Mesenchymal stem cell (in vitro differentiated cells and primary cell): ENCODE measurements around the gene PPP1R27.

Experiments used
- DNase-seq: peaks from one replicate; pipeline ENCODE4 v3.0.0-alpha.2; 2013
- H2AFZ ChIP-seq: one replicate; pipeline ENCODE4 v1.6.1; 2013; ENCODE audit warnings: low read depth, mild to moderate bottlenecking, control low read depth, inconsistent platforms, low read length, moderate library complexity
- H2AK5ac ChIP-seq: 2 replicates; pipeline ENCODE4 v1.6.1; 2013; ENCODE audit warnings: low read length, moderate library complexity, mild to moderate bottlenecking, inconsistent platforms; ENCODE audit not compliant: severe bottlenecking
- H2BK120ac ChIP-seq: one replicate; pipeline ENCODE4 v1.6.1; 2013; ENCODE audit warnings: low read depth, mild to moderate bottlenecking, inconsistent platforms, low read length, moderate library complexity
- H2BK12ac ChIP-seq, 2 experiments: one replicate each; pipeline ENCODE4 v1.6.1; 2013; ENCODE audit warnings: inconsistent platforms in 2 of 2, low read length in 2 of 2, mild to moderate bottlenecking in 2 of 2, moderate library complexity in 2 of 2, control low read depth in 1 of 2
- H2BK15ac ChIP-seq: one replicate; pipeline ENCODE4 v1.6.1; 2013; ENCODE audit warnings: mild to moderate bottlenecking, low read depth, inconsistent platforms; ENCODE audit not compliant: poor library complexity, severe bottlenecking
- H2BK5ac ChIP-seq: 2 replicates; pipeline ENCODE4 v1.6.1; 2013; ENCODE audit warnings: low read depth, mild to moderate bottlenecking, low read length, control low read depth, inconsistent platforms; ENCODE audit not compliant: poor library complexity, severe bottlenecking
- H3K14ac ChIP-seq, 2 experiments: one replicate each; pipeline ENCODE4 v1.6.1; 2013; ENCODE audit warnings: inconsistent platforms in 2 of 2, low read length in 2 of 2, control low read depth in 1 of 2, mild to moderate bottlenecking in 1 of 2, moderate library complexity in 1 of 2
- H3K18ac ChIP-seq, 2 experiments: one replicate each; pipeline ENCODE4 v1.6.1; 2013; ENCODE audit warnings: inconsistent platforms in 2 of 2, low read length in 2 of 2, control low read depth in 1 of 2, low read depth in 1 of 2, mild to moderate bottlenecking in 1 of 2
- H3K23ac ChIP-seq, 2 experiments: one replicate each; pipeline ENCODE4 v1.6.1; 2013; ENCODE audit warnings: inconsistent platforms in 2 of 2, low read length in 2 of 2, mild to moderate bottlenecking in 2 of 2, moderate library complexity in 2 of 2, control low read depth in 1 of 2
- H3K27ac ChIP-seq: 2 replicates; pipeline ENCODE4 v1.5.1; 2013; ENCODE audit warnings: mild to moderate bottlenecking, moderate library complexity, low read length, control low read depth, inconsistent platforms; ENCODE audit not compliant: poor library complexity, severe bottlenecking
- H3K27me3 ChIP-seq, 2 experiments: 2 replicates each; pipeline versions ENCODE4 v1.6.1 to v1.7.0; 2013; ENCODE audit warnings: low read length in 2 of 2, mild to moderate bottlenecking in 2 of 2, moderate library complexity in 2 of 2, control low read depth in 1 of 2, inconsistent platforms in 1 of 2; ENCODE audit not compliant: control insufficient read depth in 1 of 2, insufficient read depth in 1 of 2
- H3K36me3 ChIP-seq, 2 experiments: 2 replicates each; pipeline versions ENCODE4 v1.6.1 to v1.7.0; 2013; ENCODE audit warnings: low read length in 2 of 2, control low read depth in 1 of 2, inconsistent platforms in 1 of 2, low read depth in 1 of 2, mild to moderate bottlenecking in 1 of 2; ENCODE audit not compliant: insufficient read depth in 2 of 2, control insufficient read depth in 1 of 2
- H3K4ac ChIP-seq, 2 experiments: one replicate each; pipeline ENCODE4 v1.6.1; 2013; ENCODE audit warnings: inconsistent platforms in 2 of 2, low read length in 2 of 2, mild to moderate bottlenecking in 2 of 2, moderate library complexity in 2 of 2, control low read depth in 1 of 2, low read depth in 1 of 2
- H3K4me1 ChIP-seq: 2 replicates; pipeline ENCODE4 v1.6.1; 2013; ENCODE audit warnings: low read depth, low read length, control low read depth; ENCODE audit not compliant: control insufficient read depth, insufficient read depth
- H3K4me2 ChIP-seq: 2 replicates; pipeline ENCODE4 v1.6.1; 2013; ENCODE audit warnings: low read length, mild to moderate bottlenecking, inconsistent platforms; ENCODE audit not compliant: poor library complexity, severe bottlenecking
- H3K4me3 ChIP-seq, 2 experiments: 2 replicates each; pipeline versions ENCODE4 v1.5.1 to v1.7.0; 2013; ENCODE audit warnings: low read length in 2 of 2, mild to moderate bottlenecking in 2 of 2, control low read depth in 1 of 2, low read depth in 1 of 2; ENCODE audit not compliant: insufficient read depth in 1 of 2
- H3K79me1 ChIP-seq: replicated peaks from 2 replicates; pipeline ENCODE4 v1.6.1; 2013; ENCODE audit warnings: mild to moderate bottlenecking, control low read depth, low read length, inconsistent platforms; ENCODE audit not compliant: poor library complexity, severe bottlenecking
- H3K9ac ChIP-seq: 2 replicates; pipeline ENCODE4 v1.7.0; 2013; ENCODE audit warnings: mild to moderate bottlenecking, low read length, moderate library complexity
- H3K9me3 ChIP-seq: 2 replicates; pipeline ENCODE4 v1.7.0; 2013; ENCODE audit warnings: mild to moderate bottlenecking, low read length; ENCODE audit not compliant: control insufficient read depth
- H4K8ac ChIP-seq: one replicate; pipeline ENCODE4 v1.6.1; 2013; ENCODE audit warnings: inconsistent platforms, mild to moderate bottlenecking, low read length, moderate library complexity
- H4K91ac ChIP-seq: one replicate; pipeline ENCODE4 v1.6.1; 2013; ENCODE audit warnings: mild to moderate bottlenecking, low read length, inconsistent platforms
- WGBS: methylation state at CpG from one replicate; pipeline ENCODE4 v1.1.7; 2013; ENCODE audit warnings: mixed read lengths; 5-methylcytosine and 5-hydroxymethylcytosine counted together

Gene PPP1R27

GRCh38 chr17:81831563-81831956 lies 3.3 kb downstream of the PPP1R27 start:
- Histone ChIP-seq H2BK120ac (no peak overlapping the region), H4K91ac (no peak overlapping the region), H3K4me3 (peak overlapping the region in 1 of 2 experiments; percentile 91), H2BK12ac (peak overlapping the region in 1 of 2 experiments; percentile 15), H3K4me2 (peak overlapping the region; percentile 31), H4K8ac (no peak overlapping the region), H3K23ac (no peak overlapping the region), H3K27me3 (no peaks in the 10 kb centered on the region), H3K27ac (no peak overlapping the region), H3K9ac (peak overlapping the region; percentile 92), H3K4me1 (peaks cover 35% of the 10 kb centered on the region), H3K36me3 (peaks cover 4 to 11% of the 10 kb centered on the region in 2 experiments), H2AFZ (no peak overlapping the region), H3K4ac (no peak overlapping the region), H3K79me1 (peaks cover 24% of the 10 kb centered on the region), H2AK5ac (no peak overlapping the region), H3K9me3 (no peaks in the 10 kb centered on the region), H2BK15ac (no peak overlapping the region), H3K18ac (no peak overlapping the region), H2BK5ac (peak overlapping the region; percentile 11), H3K14ac (no peak overlapping the region)
- WGBS = 93% methylated on average over 7 of the region's 7 CpGs
- DNase-seq = no peak

- H3K79me1 ChIP-seq = peaks cover 38% of the 10 kb centered on the region
- H2BK120ac ChIP-seq = no peak overlapping the region
- no peak overlapping the region for H2BK5ac ChIP-seq
- H3K4me3 ChIP-seq = no peak overlapping the region
- no peak overlapping the region for H2AK5ac ChIP-seq
- peaks cover 35% of the 10 kb centered on the region for H3K4me1 ChIP-seq
- 90% methylated on average over 6 of the region's 6 CpGs for WGBS
- no peak overlapping the region for H4K8ac ChIP-seq
- peaks cover 6 to 26% of the 10 kb centered on the region in 2 experiments for H3K36me3 ChIP-seq
- DNase-seq = no peak
- no peak overlapping the region for H2BK12ac ChIP-seq
- H3K27me3 ChIP-seq = no peaks in the 10 kb centered on the region
- H3K9me3 ChIP-seq = no peaks in the 10 kb centered on the region
- no peak overlapping the region for H3K9ac ChIP-seq
- H3K18ac ChIP-seq = no peak overlapping the region
- no peak overlapping the region for H2BK15ac ChIP-seq
- H3K23ac ChIP-seq = no peak overlapping the region
- H3K27ac ChIP-seq = no peak overlapping the region
- H3K4me2 ChIP-seq = no peak overlapping the region
- H2AFZ ChIP-seq = no peak overlapping the region
- H4K91ac ChIP-seq = no peak overlapping the region
- H3K4ac ChIP-seq = no peak overlapping the region
- H3K14ac ChIP-seq = no peak overlapping the region
Measured at GRCh38 chr17:81829858-81830257, 5.0 kb downstream of the PPP1R27 start.

- no peak overlapping the region for H2AK5ac ChIP-seq
- H2AFZ ChIP-seq = no peak overlapping the region
- no peak overlapping the region for H3K9ac ChIP-seq
- H2BK12ac ChIP-seq = no peak overlapping the region
- no peak overlapping the region for H2BK15ac ChIP-seq
- no peak overlapping the region for H3K27ac ChIP-seq
- no peak overlapping the region for H3K4me3 ChIP-seq
- H3K14ac ChIP-seq = peak overlapping the region in 1 of 2 experiments; percentile 71
- DNase-seq = no peak
- peaks cover 6 to 38% of the 10 kb centered on the region in 2 experiments for H3K36me3 ChIP-seq
- peak overlapping the region in 1 of 2 experiments; percentile 54 for H3K4ac ChIP-seq
- no peak overlapping the region for H3K4me2 ChIP-seq
- H3K9me3 ChIP-seq = no peaks in the 10 kb centered on the region
- H3K18ac ChIP-seq = peak overlapping the region; percentile 11 to 30
- 56% methylated on average over 7 of the region's 7 CpGs for WGBS
- H2BK5ac ChIP-seq = no peak overlapping the region
- no peaks in the 10 kb centered on the region for H3K27me3 ChIP-seq
- peaks cover 26% of the 10 kb centered on the region for H3K4me1 ChIP-seq
- peak overlapping the region in 1 of 2 experiments; percentile 62 for H3K23ac ChIP-seq
- H4K8ac ChIP-seq = peak overlapping the region; percentile 51
- H3K79me1 ChIP-seq = peaks cover 47% of the 10 kb centered on the region
- peak overlapping the region; percentile 9 for H4K91ac ChIP-seq
- no peak overlapping the region for H2BK120ac ChIP-seq
Measured at GRCh38 chr17:81828656-81829055, 6.2 kb downstream of the PPP1R27 start.

DNA sequence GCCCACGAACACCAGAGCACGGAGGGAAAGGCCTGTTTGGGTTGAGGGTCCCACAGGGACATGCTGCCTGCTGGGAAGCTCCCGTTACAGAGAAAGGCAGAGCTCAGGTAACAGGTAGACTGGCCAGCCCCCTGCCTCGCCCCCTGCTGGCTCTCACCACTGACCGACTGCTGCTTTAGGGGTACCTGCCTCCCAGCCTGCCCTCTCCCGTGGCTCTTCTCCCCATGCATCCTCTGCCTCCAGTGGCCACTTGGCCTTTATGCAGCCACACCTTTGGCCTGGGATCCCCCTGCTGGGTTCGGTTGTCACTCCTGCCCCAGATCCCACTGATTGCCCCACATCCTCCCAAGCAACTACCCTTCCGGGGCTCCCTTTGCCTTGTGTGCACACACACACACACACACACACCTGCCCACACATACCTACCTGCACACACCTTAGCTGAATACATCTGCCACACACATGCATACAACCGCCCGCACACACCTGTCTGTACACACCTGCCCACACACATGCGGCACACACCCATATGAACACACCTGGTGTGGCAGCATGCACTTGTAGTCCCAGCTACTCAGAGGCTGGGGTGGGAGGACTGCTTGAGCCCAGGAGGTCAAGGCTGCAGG lies 8.9 kb downstream of the PPP1R27 start:
- 90% methylated on average over 11 of the region's 11 CpGs for WGBS
- no peak overlapping the region for H3K4me3 ChIP-seq
- H3K79me1 ChIP-seq = peaks cover 40% of the 10 kb centered on the region
- no peaks in the 10 kb centered on the region for H3K9me3 ChIP-seq
- H3K23ac ChIP-seq = no peak overlapping the region
- H2BK120ac ChIP-seq = no peak overlapping the region
- no peak overlapping the region for H3K18ac ChIP-seq
- H3K36me3 ChIP-seq = peaks cover 14 to 65% of the 10 kb centered on the region in 2 experiments
- H3K14ac ChIP-seq = no peak overlapping the region
- H2AK5ac ChIP-seq = no peak overlapping the region
- H3K9ac ChIP-seq = no peak overlapping the region
- no peak overlapping the region for H3K4ac ChIP-seq
- no peak overlapping the region for H3K27ac ChIP-seq
- DNase-seq = no peak
- H4K8ac ChIP-seq = peak overlapping the region; percentile 47
- peak overlapping the region; percentile 35 for H4K91ac ChIP-seq
- H2BK12ac ChIP-seq = no peak overlapping the region
- H2BK5ac ChIP-seq = no peak overlapping the region
- H2AFZ ChIP-seq = no peak overlapping the region
- H3K4me1 ChIP-seq = peaks cover 24% of the 10 kb centered on the region
- H2BK15ac ChIP-seq = no peak overlapping the region
- H3K27me3 ChIP-seq = no peaks in the 10 kb centered on the region
- no peak overlapping the region for H3K4me2 ChIP-seq
